NT2/D1 (cell line): ENCODE data around the gene RALGPS1.
A peak's percentile ranks its signal among the peaks of the same experiment; 100 is the strongest.

Source experiments
- DNase-seq: peaks from one replicate; pipeline ENCODE4 v3.0.0-alpha.2; 2011; ENCODE audit warnings: low read depth, low spot score
- H3K27me3 ChIP-seq: 2 replicates; pipeline ENCODE4 v1.6.0; 2011; ENCODE audit warnings: mild to moderate bottlenecking; ENCODE audit not compliant: insufficient read length, insufficient read depth
- H3K36me3 ChIP-seq: 2 replicates; pipeline ENCODE4 v1.6.1; 2011; ENCODE audit warnings: mild to moderate bottlenecking, low read length, mixed read lengths; ENCODE audit not compliant: insufficient read depth, insufficient read length
- H3K4me1 ChIP-seq: 2 replicates; pipeline ENCODE4 v1.5.1; 2011; ENCODE audit not compliant: insufficient read depth, insufficient read length
- H3K4me3 ChIP-seq: 2 replicates; pipeline ENCODE4 v1.5.1; 2011; ENCODE audit warnings: low read depth; ENCODE audit not compliant: insufficient read length
- H3K9ac ChIP-seq: 2 replicates; pipeline ENCODE4 v1.6.0; 2011; ENCODE audit warnings: low read depth; ENCODE audit not compliant: insufficient read length
- H3K9me3 ChIP-seq: 2 replicates; pipeline ENCODE4 v1.5.1; 2011; ENCODE audit warnings: mild to moderate bottlenecking, low read length; ENCODE audit not compliant: insufficient read depth
- SUZ12 ChIP-seq: IDR thresholded peaks from 2 replicates; pipeline ENCODE4 v1.6.1; 2011; ENCODE audit not compliant: insufficient read length, insufficient read depth; ENCODE audit errors: extremely low read depth
- YY1 ChIP-seq: IDR thresholded peaks from 2 replicates; pipeline ENCODE4 v1.6.1; 2011; ENCODE audit not compliant: insufficient read length, insufficient read depth
- ZNF274 ChIP-seq: IDR thresholded peaks from 2 replicates; pipeline ENCODE4 v1.6.1; 2011; ENCODE audit warnings: mild to moderate bottlenecking, low read depth, low read length

The RALGPS1 gene

GRCh38 chr9:127105805-127106465 is 191.4 kb downstream of the RALGPS1 start:
- Histone ChIP-seq H3K27me3 (no peaks in the 10 kb centered on the region), H3K4me1 (peaks cover 4% of the 10 kb centered on the region), H3K9me3 (no peaks in the 10 kb centered on the region), H3K9ac (no peak overlapping the region), H3K4me3 (no peak overlapping the region), H3K36me3 (peaks cover 53% of the 10 kb centered on the region)
- DNase-seq: no peak
- TF ChIP-seq ZNF274 (no peak), YY1 (no peak), SUZ12 (no peak)

- TF ChIP-seq ZNF274 (no peak), YY1 (no peak), SUZ12 (no peak)
- no peak overlapping the region for H3K9ac ChIP-seq
- no peaks in the 10 kb centered on the region for H3K27me3 ChIP-seq
- no peaks in the 10 kb centered on the region for H3K9me3 ChIP-seq
- peaks cover 49% of the 10 kb centered on the region for H3K36me3 ChIP-seq
- H3K4me3 ChIP-seq: no peak overlapping the region
- no peak for DNase-seq
- H3K4me1 ChIP-seq: peaks cover 6% of the 10 kb centered on the region
Measured at GRCh38 chr9:127106466-127106855, 191.9 kb downstream of the RALGPS1 start.

- H3K9ac ChIP-seq: no peak overlapping the region
- H3K4me1 ChIP-seq: peaks cover 6% of the 10 kb centered on the region
- no peak for DNase-seq
- no peaks in the 10 kb centered on the region for H3K27me3 ChIP-seq
- TF ChIP-seq SUZ12 (no peak), YY1 (no peak), ZNF274 (no peak)
- peaks cover 47% of the 10 kb centered on the region for H3K36me3 ChIP-seq
- H3K4me3 ChIP-seq: no peak overlapping the region
- H3K9me3 ChIP-seq: no peaks in the 10 kb centered on the region
Measured at GRCh38 chr9:127107171-127107928, 192.8 kb downstream of the RALGPS1 start.

GRCh38 chr9:127107929-127108876 is 193.6 kb downstream of the RALGPS1 start:
- peaks cover 41% of the 10 kb centered on the region for H3K36me3 ChIP-seq
- H3K4me3 ChIP-seq: no peak overlapping the region
- H3K4me1 ChIP-seq: peaks cover 14% of the 10 kb centered on the region
- H3K27me3 ChIP-seq: no peaks in the 10 kb centered on the region
- no peak for TF ChIP-seq ZNF274
- TF ChIP-seq SUZ12: no peak
- no peak for TF ChIP-seq YY1
- H3K9ac ChIP-seq: no peak overlapping the region
- no peak for DNase-seq
- H3K9me3 ChIP-seq: no peaks in the 10 kb centered on the region

GRCh38 chr9:127109212-127109711 is 194.7 kb downstream of the RALGPS1 start:
- Histone ChIP-seq H3K4me1 (peaks cover 14% of the 10 kb centered on the region), H3K27me3 (no peaks in the 10 kb centered on the region), H3K9ac (no peak overlapping the region), H3K36me3 (peaks cover 33% of the 10 kb centered on the region), H3K4me3 (no peak overlapping the region), H3K9me3 (no peaks in the 10 kb centered on the region)
- DNase-seq: no peak
- TF ChIP-seq YY1: no peak
- no peak for TF ChIP-seq SUZ12
- no peak for TF ChIP-seq ZNF274

GRCh38 chr9:127112056-127112455 is 197.5 kb downstream of the RALGPS1 start:
- H3K4me1 ChIP-seq: peaks cover 13% of the 10 kb centered on the region
- H3K27me3 ChIP-seq: no peaks in the 10 kb centered on the region
- TF ChIP-seq YY1: no peak
- no peak for TF ChIP-seq SUZ12
- no peak for TF ChIP-seq ZNF274
- H3K9me3 ChIP-seq: no peaks in the 10 kb centered on the region
- H3K9ac ChIP-seq: no peak overlapping the region
- peak; percentile 95 for DNase-seq
- H3K4me3 ChIP-seq: no peak overlapping the region
- peaks cover 17% of the 10 kb centered on the region for H3K36me3 ChIP-seq

- H3K4me1 ChIP-seq: peaks cover 14% of the 10 kb centered on the region
- H3K27me3 ChIP-seq: no peaks in the 10 kb centered on the region
- H3K9ac ChIP-seq: no peak overlapping the region
- H3K9me3 ChIP-seq: no peaks in the 10 kb centered on the region
- peaks cover 12% of the 10 kb centered on the region for H3K36me3 ChIP-seq
- DNase-seq: no peak
- TF ChIP-seq SUZ12 (no peak), YY1 (no peak), ZNF274 (no peak)
- no peak overlapping the region for H3K4me3 ChIP-seq
Measured at GRCh38 chr9:127112735-127113161, 198.2 kb downstream of the RALGPS1 start.
